Activated CD4-positive, alpha-beta memory T cell treated with anti-CD3 and anti-CD28 coated beads for 36 hours (primary cell): Measurements from ENCODE around the gene VPS16. TPM values are rescaled to one million over a fixed set of nuclear protein-coding genes. Genes with fewer than 3 reads are reported as not detected.
"Not testable (repeated sequence)": the region's sequence is repeated elsewhere in the genome, so short reads cannot be mapped to it uniquely, and the experiment has no call there.

ENCODE experiments used
- CTCF ChIA-PET: fragments of 350-600 bp; sonication (Branson Sonifier 250); formaldehyde crosslinking; loops from one replicate; lab custom pipeline; 2021; ENCODE audit warnings: antibody characterized with exemption, inconsistent platforms; lab: Charles Lee
- POLR2A ChIA-PET: fragments of 350-600 bp; sonication (Branson Sonifier 250); formaldehyde crosslinking; loops from one replicate; lab custom pipeline; 2021; ENCODE audit warnings: antibody characterized with exemption; lab: Charles Lee
- DNase-seq: peaks from one replicate; pipeline ENCODE4 v3.0.0-alpha.2; 2020
- H3K27ac Mint-ChIP-seq: one replicate; pipeline ENCODE4 v1.8.0; 2021; ENCODE audit warnings: mixed read lengths
- H3K27me3 Mint-ChIP-seq: one replicate; pipeline ENCODE4 v1.8.0; 2021; ENCODE audit warnings: mixed read lengths
- H3K36me3 Mint-ChIP-seq: one replicate; pipeline ENCODE4 v1.8.0; 2021; ENCODE audit warnings: mixed read lengths
- H3K4me1 Mint-ChIP-seq: one replicate; pipeline ENCODE4 v1.8.0; 2021; ENCODE audit warnings: low read depth, mixed read lengths
- H3K4me3 Mint-ChIP-seq: one replicate; pipeline ENCODE4 v1.8.0; 2021; ENCODE audit warnings: mild to moderate bottlenecking, mixed read lengths
- H3K9me3 Mint-ChIP-seq: one replicate; pipeline ENCODE4 v1.8.0; 2021; ENCODE audit warnings: mixed read lengths
- intact Hi-C: fragments of 100-400 bp; cut with micrococcal nuclease; formaldehyde crosslinking; loops from one replicate; pipeline ENCODE4 v1.15.1; 2023
- total RNA-seq, 2 experiments: library from RNA; stranded (reverse); gene quantifications; one replicate each; pipeline ENCODE4 v1.2.3, GENCODE V29; 2021

The VPS16 gene
- total RNA-seq, 2 experiments from 2014 or later = 51.2 to 53.0 TPM

- Mint-ChIP-seq H3K4me3 (no peak overlapping the region), H3K9me3 (peaks cover 3% of the 10 kb centered on the region), H3K27me3 (no peaks in the 10 kb centered on the region), H3K4me1 (peaks cover 43% of the 10 kb centered on the region), H3K27ac (no peak overlapping the region), H3K36me3 (peaks cover 13% of the 10 kb centered on the region)
- intact Hi-C loops = no loop called here
- ChIA-PET POLR2A (no interaction called here), CTCF (interaction anchor here (1.4 kb wide), 1 partner anchor 39 kb away, joined by 3 read pairs; no protein-coding TSS in a partner anchor)
- no peak for DNase-seq
Measured at GRCh38 chr20:2891343-2891742, 50.8 kb downstream of the VPS16 start.

GRCh38 chr20:2892376-2892775 lies 51.8 kb downstream of the VPS16 start:
- peaks cover 3% of the 10 kb centered on the region for H3K9me3 Mint-ChIP-seq
- peaks cover 15% of the 10 kb centered on the region for H3K36me3 Mint-ChIP-seq
- H3K27me3 Mint-ChIP-seq = no peaks in the 10 kb centered on the region
- no peak overlapping the region for H3K27ac Mint-ChIP-seq
- H3K4me1 Mint-ChIP-seq = peaks cover 42% of the 10 kb centered on the region
- no peak for DNase-seq
- intact Hi-C loops = no loop called here
- no peak overlapping the region for H3K4me3 Mint-ChIP-seq
- CTCF ChIA-PET = interaction anchor here (1.4 kb wide), 2 partner anchors 40 to 108 kb away, joined by 3 to 5 read pairs; no protein-coding TSS in a partner anchor
- POLR2A ChIA-PET = no interaction called here

- ChIA-PET CTCF (interaction anchor here (0.6 kb wide), 1 partner anchor 73 kb away, joined by 3 read pairs; no protein-coding TSS in a partner anchor), POLR2A (no interaction called here)
- Mint-ChIP-seq H3K4me1 (peaks cover 32% of the 10 kb centered on the region), H3K27me3 (no peaks in the 10 kb centered on the region), H3K27ac (no peak overlapping the region), H3K36me3 (peaks cover 15% of the 10 kb centered on the region), H3K9me3 (peaks cover 3% of the 10 kb centered on the region), H3K4me3 (no peak overlapping the region)
- no peak for DNase-seq
- intact Hi-C loops = no loop called here
Measured at GRCh38 chr20:2894221-2894620, 53.7 kb downstream of the VPS16 start.

GRCh38 chr20:2895154-2895553 lies 54.6 kb downstream of the VPS16 start:
- H3K27me3 Mint-ChIP-seq, H3K9me3 Mint-ChIP-seq, CTCF ChIA-PET, DNase-seq, POLR2A ChIA-PET, H3K4me3 Mint-ChIP-seq, H3K27ac Mint-ChIP-seq, intact Hi-C loops: not testable (repeated sequence)
- peaks cover 31% of the 10 kb centered on the region for H3K4me1 Mint-ChIP-seq
- peaks cover 16% of the 10 kb centered on the region for H3K36me3 Mint-ChIP-seq

GRCh38 chr20:2899243-2899642 lies 58.7 kb downstream of the VPS16 start:
- H3K9me3 Mint-ChIP-seq = peaks cover 3% of the 10 kb centered on the region
- CTCF ChIA-PET = no interaction called here
- H3K27ac Mint-ChIP-seq = no peak overlapping the region
- intact Hi-C loops = no loop called here
- peaks cover 27% of the 10 kb centered on the region for H3K4me1 Mint-ChIP-seq
- peak; percentile 48 for DNase-seq
- peaks cover 9% of the 10 kb centered on the region for H3K36me3 Mint-ChIP-seq
- no peaks in the 10 kb centered on the region for H3K27me3 Mint-ChIP-seq
- H3K4me3 Mint-ChIP-seq = no peak overlapping the region
- POLR2A ChIA-PET = no interaction called here

GRCh38 chr20:2900845-2901592 lies 60.5 kb downstream of the VPS16 start:
- Mint-ChIP-seq H3K9me3 (no peaks in the 10 kb centered on the region), H3K27ac (peak overlapping the region; percentile 13), H3K4me1 (peaks cover 27% of the 10 kb centered on the region), H3K4me3 (no peak overlapping the region), H3K36me3 (peaks cover 3% of the 10 kb centered on the region), H3K27me3 (no peaks in the 10 kb centered on the region)
- DNase-seq = no peak
- CTCF ChIA-PET = interaction anchor here (1.2 to 1.6 kb wide), 2 partner anchors 26 to 83 kb away, joined by 4 read pairs; no protein-coding TSS in a partner anchor
- intact Hi-C loops = no loop called here
- POLR2A ChIA-PET = no interaction called here

- Mint-ChIP-seq H3K36me3 (peaks cover 2% of the 10 kb centered on the region), H3K9me3 (no peaks in the 10 kb centered on the region), H3K4me3 (no peak overlapping the region), H3K27ac (no peak overlapping the region), H3K4me1 (peaks cover 25% of the 10 kb centered on the region), H3K27me3 (no peaks in the 10 kb centered on the region)
- CTCF ChIA-PET = no interaction called here
- POLR2A ChIA-PET = no interaction called here
- DNase-seq = no peak
- intact Hi-C loops = no loop called here
Measured at GRCh38 chr20:2902291-2902690, 61.7 kb downstream of the VPS16 start.

GRCh38 chr20:2902818-2903217 lies 62.3 kb downstream of the VPS16 start:
- H3K36me3 Mint-ChIP-seq = peaks cover 2% of the 10 kb centered on the region
- H3K4me3 Mint-ChIP-seq = no peak overlapping the region
- intact Hi-C loops = no loop called here
- H3K9me3 Mint-ChIP-seq = no peaks in the 10 kb centered on the region
- no peaks in the 10 kb centered on the region for H3K27me3 Mint-ChIP-seq
- CTCF ChIA-PET = no interaction called here
- H3K4me1 Mint-ChIP-seq = peaks cover 25% of the 10 kb centered on the region
- H3K27ac Mint-ChIP-seq = no peak overlapping the region
- DNase-seq = no peak
- POLR2A ChIA-PET = no interaction called here

- intact Hi-C loops = no loop called here
- CTCF ChIA-PET = interaction anchor here (0.6 kb wide), 1 partner anchor 13 kb away, joined by 3 read pairs; no protein-coding TSS in a partner anchor
- POLR2A ChIA-PET = no interaction called here
- no peak overlapping the region for H3K27ac Mint-ChIP-seq
- no peaks in the 10 kb centered on the region for H3K9me3 Mint-ChIP-seq
- DNase-seq = no peak
- peaks cover 24% of the 10 kb centered on the region for H3K4me1 Mint-ChIP-seq
- no peak overlapping the region for H3K4me3 Mint-ChIP-seq
- no peaks in the 10 kb centered on the region for H3K27me3 Mint-ChIP-seq
- peaks cover 2% of the 10 kb centered on the region for H3K36me3 Mint-ChIP-seq
Measured at GRCh38 chr20:2903686-2904085, 63.1 kb downstream of the VPS16 start.

- Mint-ChIP-seq H3K27ac (no peak overlapping the region), H3K9me3 (no peaks in the 10 kb centered on the region), H3K27me3 (no peaks in the 10 kb centered on the region), H3K4me1 (peaks cover 10% of the 10 kb centered on the region), H3K36me3 (peaks cover 3% of the 10 kb centered on the region), H3K4me3 (no peak overlapping the region)
- intact Hi-C loops = no loop called here
- ChIA-PET POLR2A (no interaction called here), CTCF (no interaction called here)
- DNase-seq = no peak
Measured at GRCh38 chr20:2907519-2907918, 67.0 kb downstream of the VPS16 start.

- Mint-ChIP-seq H3K4me3 (no peak overlapping the region), H3K9me3 (no peaks in the 10 kb centered on the region), H3K36me3 (peaks cover 3% of the 10 kb centered on the region), H3K4me1 (peaks cover 9% of the 10 kb centered on the region), H3K27me3 (no peaks in the 10 kb centered on the region), H3K27ac (no peak overlapping the region)
- DNase-seq = no peak
- intact Hi-C loops = loop anchor here (5.0 kb wide), 1 partner anchor 38 kb away; the partner anchor contains the start of gene PTPRA
- ChIA-PET POLR2A (interaction anchor here (0.5 to 1.2 kb wide), 2 partner anchors 53 to 101 kb away, joined by 3 read pairs; no protein-coding TSS in a partner anchor), CTCF (no interaction called here)
Measured at GRCh38 chr20:2909953-2910352, 69.4 kb downstream of the VPS16 start.

GRCh38 chr20:2911200-2911599 lies 70.7 kb downstream of the VPS16 start:
- Mint-ChIP-seq H3K27ac (peak overlapping the region; percentile 26), H3K4me3 (no peak overlapping the region), H3K27me3 (no peaks in the 10 kb centered on the region), H3K9me3 (no peaks in the 10 kb centered on the region), H3K4me1 (peaks cover 9% of the 10 kb centered on the region), H3K36me3 (peaks cover 3% of the 10 kb centered on the region)
- no peak for DNase-seq
- ChIA-PET CTCF (no interaction called here), POLR2A (interaction anchor here (1.2 kb wide), 1 partner anchor 100 kb away, joined by 3 read pairs; no protein-coding TSS in a partner anchor)
- intact Hi-C loops = loop anchor here (1.0 to 5.0 kb wide), 4 partner anchors 27 to 100 kb away; partner anchors contain the start of gene PTPRA
